Skeletal muscle tissue (tissue), 4 donors: ENCODE measurements around the gene KCTD16. TPM values are rescaled to one million over a fixed set of nuclear protein-coding genes. Genes with fewer than 3 reads are reported as not detected.

ENCODE experiments used
- H3K27ac ChIP-seq: one replicate; pipeline ENCODE4 v1.7.0; 2013; ENCODE audit warnings: mild to moderate bottlenecking, low read depth, low read length, inconsistent platforms
- H3K27me3 ChIP-seq, 3 donors: one replicate each; pipeline ENCODE4 v1.7.0; 2013; ENCODE audit warnings: low read length in 3 of 3; ENCODE audit not compliant: control insufficient read depth in 3 of 3, insufficient read depth in 3 of 3
- H3K36me3 ChIP-seq, 3 donors: one replicate each; pipeline ENCODE4 v1.7.0; 2013; ENCODE audit warnings: low read length in 3 of 3; ENCODE audit not compliant: control insufficient read depth in 3 of 3, insufficient read depth in 3 of 3
- H3K4me1 ChIP-seq, 3 donors: one replicate each; pipeline ENCODE4 v1.7.0; 2013; ENCODE audit warnings: low read length in 3 of 3, mild to moderate bottlenecking in 3 of 3; ENCODE audit not compliant: control insufficient read depth in 3 of 3, insufficient read depth in 3 of 3
- H3K4me3 ChIP-seq, 3 donors: one replicate each; pipeline ENCODE4 v1.7.0; 2013; ENCODE audit warnings: low read length in 3 of 3
- H3K9ac ChIP-seq, 3 donors: one replicate each; pipeline ENCODE4 v1.7.0; 2013; ENCODE audit warnings: low read length in 3 of 3, mild to moderate bottlenecking in 3 of 3, moderate library complexity in 2 of 3, low read depth in 1 of 3
- H3K9me3 ChIP-seq, 3 donors: one replicate each; pipeline ENCODE4 v1.7.0; 2013; ENCODE audit warnings: low read length in 3 of 3; ENCODE audit not compliant: control insufficient read depth in 3 of 3
- total RNA-seq: library from RNA; depleted of rRNA; stranded (reverse); fragments of >200 nt; gene quantifications from one replicate; pipeline ENCODE4 v1.2.3, GENCODE V29; 2014
- donor health status: Osteomylitis.

Gene KCTD16
- total RNA-seq, 1 donor from 2014 or later: under 0.01 TPM

DNA sequence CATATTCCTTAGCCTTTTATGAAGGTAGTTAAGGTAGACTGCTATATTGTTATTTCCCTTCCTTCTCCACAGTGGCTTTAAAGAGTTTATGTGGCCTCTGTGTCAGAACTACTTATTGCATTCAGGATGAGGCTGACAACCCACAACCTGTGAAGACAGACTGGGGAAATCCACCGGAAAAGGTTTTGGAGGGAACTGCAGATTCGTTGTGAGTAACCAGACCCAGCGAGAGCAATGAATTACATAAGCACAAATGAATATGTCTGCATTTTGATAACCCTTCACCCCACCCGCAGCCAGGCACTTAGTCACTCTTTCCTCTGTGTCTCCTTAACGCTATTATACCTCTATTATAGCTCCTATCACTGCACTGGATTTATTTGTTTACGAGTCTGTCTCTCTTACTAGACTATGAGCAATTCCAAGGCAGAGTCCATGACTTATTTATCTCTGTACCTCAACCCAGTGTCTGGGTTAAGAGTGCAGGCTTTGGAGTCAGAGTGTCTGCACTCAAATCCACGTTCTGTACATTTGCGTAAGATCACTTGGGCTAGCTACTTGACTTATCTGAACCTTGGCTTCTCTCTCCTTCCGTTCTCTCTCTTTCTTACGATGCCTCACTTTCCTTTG, 19.2 kb downstream of the KCTD16 start:
- no peak overlapping the region for H3K4me3 ChIP-seq
- no peak overlapping the region for H3K27ac ChIP-seq
- H3K9me3 ChIP-seq: no peaks in the 10 kb centered on the region
- H3K9ac ChIP-seq: no peak overlapping the region
- H3K36me3 ChIP-seq: no peaks in the 10 kb centered on the region
- H3K4me1 ChIP-seq: no peaks in the 10 kb centered on the region
- H3K27me3 ChIP-seq: no peaks in the 10 kb centered on the region

DNA sequence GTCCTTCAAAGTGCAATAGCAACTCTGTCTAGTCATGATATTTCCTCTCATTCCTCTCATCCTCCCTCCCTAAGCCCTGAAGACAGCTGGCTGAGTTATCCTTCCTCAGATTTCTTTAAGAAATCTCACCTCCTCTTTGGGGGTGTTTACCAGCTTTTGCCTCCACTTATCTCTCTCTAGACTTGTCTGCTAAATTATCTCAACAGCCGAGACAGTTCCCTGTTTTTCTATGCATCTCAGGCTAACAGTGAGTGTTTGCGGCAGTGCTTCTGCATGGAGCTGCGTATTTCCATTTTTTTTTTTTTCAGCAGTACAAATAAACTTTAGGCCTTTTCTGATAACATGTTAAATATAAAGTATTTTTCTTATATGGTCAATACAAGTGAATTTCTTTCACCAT, 20.9 kb downstream of the KCTD16 start:
- no peak overlapping the region for H3K4me3 ChIP-seq
- H3K27ac ChIP-seq: no peak overlapping the region
- peaks cover 0 to 3% (median 0%) of the 10 kb centered on the region in 3 donors for H3K27me3 ChIP-seq
- no peak overlapping the region for H3K9ac ChIP-seq
- H3K4me1 ChIP-seq: no peaks in the 10 kb centered on the region
- no peaks in the 10 kb centered on the region for H3K9me3 ChIP-seq
- no peaks in the 10 kb centered on the region for H3K36me3 ChIP-seq

DNA sequence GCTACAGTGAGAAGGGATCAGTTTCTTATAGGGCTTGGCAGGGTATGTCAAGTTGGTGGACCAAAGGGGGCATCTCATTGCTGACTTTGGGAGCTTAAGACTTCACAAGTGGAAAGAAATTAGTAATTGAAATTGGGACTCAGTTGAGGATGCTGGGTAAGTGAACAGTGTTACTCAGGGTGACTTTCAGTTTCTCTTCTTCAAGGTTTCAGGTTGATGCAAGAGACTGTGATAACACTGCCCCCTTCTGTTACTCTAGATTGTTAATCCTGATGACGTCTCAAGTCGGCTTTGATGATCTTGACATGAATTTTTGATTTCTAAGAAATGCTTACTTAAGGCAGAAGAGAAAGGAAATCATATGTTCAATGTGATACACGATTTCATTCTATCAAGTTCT, 21.3 kb downstream of the KCTD16 start:
- no peaks in the 10 kb centered on the region for H3K9me3 ChIP-seq
- no peak overlapping the region for H3K9ac ChIP-seq
- H3K27ac ChIP-seq: no peak overlapping the region
- no peaks in the 10 kb centered on the region for H3K4me1 ChIP-seq
- H3K27me3 ChIP-seq: peaks cover 0 to 3% (median 0%) of the 10 kb centered on the region in 3 donors
- no peak overlapping the region for H3K4me3 ChIP-seq
- no peaks in the 10 kb centered on the region for H3K36me3 ChIP-seq

DNA sequence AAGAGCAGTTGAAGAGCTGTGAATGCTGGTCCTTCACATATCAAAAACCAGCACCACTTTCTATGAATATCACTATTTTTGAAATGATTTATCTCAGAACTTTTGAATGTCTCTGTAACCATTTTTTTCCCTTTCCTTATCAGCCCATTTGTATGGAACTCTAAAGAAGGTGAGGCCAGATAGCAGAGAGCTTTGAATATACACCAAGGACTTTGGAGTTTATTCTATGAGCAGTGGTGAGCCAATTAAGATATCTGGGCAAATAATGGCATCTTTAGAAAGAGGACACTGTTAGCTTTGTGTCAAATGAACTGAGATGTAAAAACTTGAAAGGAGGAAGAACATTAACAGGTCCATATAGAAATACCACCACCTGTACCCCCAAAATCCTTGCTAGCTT, 22.0 kb downstream of the KCTD16 start:
- Histone ChIP-seq H3K9me3 (no peaks in the 10 kb centered on the region), H3K9ac (no peak overlapping the region), H3K36me3 (no peaks in the 10 kb centered on the region), H3K4me1 (no peaks in the 10 kb centered on the region), H3K27ac (no peak overlapping the region), H3K27me3 (peaks cover 0 to 3% (median 0%) of the 10 kb centered on the region in 3 donors), H3K4me3 (no peak overlapping the region)

DNA sequence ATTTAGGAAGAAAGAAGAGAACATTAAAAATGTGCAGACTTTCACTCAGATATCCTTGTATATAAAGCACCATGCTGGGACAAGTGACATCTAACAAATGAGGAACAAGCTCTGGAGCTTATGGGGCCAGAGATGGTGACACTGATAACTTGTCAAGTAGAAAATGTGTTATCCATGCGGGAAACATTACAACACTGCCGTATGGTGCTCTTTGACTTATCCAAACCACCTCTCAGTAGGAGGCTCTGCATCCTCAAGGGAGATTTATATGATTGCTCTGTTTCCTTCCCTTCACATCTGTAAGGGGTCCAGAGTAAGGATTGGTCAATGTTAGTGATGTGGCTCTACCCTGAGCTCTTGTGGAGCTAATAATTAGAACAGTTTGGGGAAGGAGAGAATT, 23.5 kb downstream of the KCTD16 start:
- no peak overlapping the region for H3K27ac ChIP-seq
- H3K9me3 ChIP-seq: no peaks in the 10 kb centered on the region
- no peaks in the 10 kb centered on the region for H3K4me1 ChIP-seq
- H3K36me3 ChIP-seq: no peaks in the 10 kb centered on the region
- no peak overlapping the region for H3K4me3 ChIP-seq
- H3K27me3 ChIP-seq: peaks cover 0 to 3% (median 0%) of the 10 kb centered on the region in 3 donors
- no peak overlapping the region for H3K9ac ChIP-seq

DNA sequence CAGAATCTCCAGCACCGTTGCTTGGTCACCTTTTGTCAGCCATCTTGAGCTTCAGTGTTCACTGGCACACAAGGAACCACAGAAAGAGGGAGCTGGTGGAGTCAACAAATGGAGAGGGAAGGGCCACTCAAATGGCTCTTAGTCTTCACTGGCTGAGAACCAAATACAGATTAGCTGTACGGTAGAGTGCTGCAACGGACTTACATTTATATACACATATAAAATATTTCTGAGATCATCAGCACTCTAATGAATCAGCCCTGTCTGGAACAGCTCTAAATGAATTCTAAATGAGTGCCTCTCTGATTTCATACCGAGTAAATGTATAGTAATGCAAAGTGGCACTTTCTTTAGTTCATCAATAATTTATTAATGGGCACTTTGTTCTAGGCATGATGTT, 24.8 kb downstream of the KCTD16 start:
- H3K9ac ChIP-seq: no peak overlapping the region
- no peak overlapping the region for H3K4me3 ChIP-seq
- H3K27ac ChIP-seq: no peak overlapping the region
- no peaks in the 10 kb centered on the region for H3K36me3 ChIP-seq
- no peaks in the 10 kb centered on the region for H3K9me3 ChIP-seq
- H3K27me3 ChIP-seq: peaks cover 0 to 3% (median 0%) of the 10 kb centered on the region in 3 donors
- no peaks in the 10 kb centered on the region for H3K4me1 ChIP-seq

DNA sequence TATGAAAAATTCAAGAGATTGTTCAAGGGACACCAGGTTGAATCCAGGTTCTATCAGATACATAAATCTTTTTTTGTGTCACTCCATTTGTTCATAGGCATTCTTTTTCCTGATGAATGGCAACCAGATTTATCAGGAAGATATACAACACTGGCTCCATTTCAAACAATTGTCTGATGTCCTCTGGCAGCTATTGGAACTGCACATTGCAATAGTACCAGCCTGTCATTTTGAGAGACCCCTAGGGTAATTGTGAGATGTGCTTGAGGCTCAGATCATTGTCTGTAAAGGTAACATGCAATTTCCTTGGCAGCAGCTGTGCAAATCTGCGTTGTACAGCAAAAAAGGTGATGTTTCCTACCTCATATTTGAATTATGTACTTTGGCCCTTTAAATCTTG, 25.9 kb downstream of the KCTD16 start:
- H3K9me3 ChIP-seq: no peaks in the 10 kb centered on the region
- no peak overlapping the region for H3K9ac ChIP-seq
- H3K4me1 ChIP-seq: peaks cover 0 to 2% (median under 1%) of the 10 kb centered on the region in 3 donors
- H3K27me3 ChIP-seq: peaks cover 0 to 4% (median 3%) of the 10 kb centered on the region in 3 donors
- no peak overlapping the region for H3K27ac ChIP-seq
- no peaks in the 10 kb centered on the region for H3K36me3 ChIP-seq
- no peak overlapping the region for H3K4me3 ChIP-seq

DNA sequence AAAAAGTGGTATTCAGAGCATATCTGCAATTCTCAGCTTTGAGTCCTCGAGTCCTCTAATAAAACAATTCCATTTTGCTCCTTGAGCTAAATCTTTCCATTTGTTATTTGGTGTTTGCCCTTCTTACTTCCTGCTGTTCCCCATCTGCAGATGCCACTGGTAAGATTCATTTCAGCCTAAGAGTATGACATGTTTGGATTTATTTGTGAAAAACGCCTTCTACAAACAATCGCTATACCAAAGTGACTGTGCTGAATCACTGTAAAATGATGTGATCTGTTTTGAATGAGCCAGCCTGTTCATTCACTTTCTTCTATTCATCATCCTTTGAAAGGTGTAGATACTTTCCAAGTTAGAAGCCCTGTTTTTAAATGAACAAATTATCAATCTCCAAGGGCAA, 27.7 kb downstream of the KCTD16 start:
- peaks cover 0 to 7% (median 4%) of the 10 kb centered on the region in 3 donors for H3K4me1 ChIP-seq
- no peaks in the 10 kb centered on the region for H3K9me3 ChIP-seq
- no peaks in the 10 kb centered on the region for H3K36me3 ChIP-seq
- no peak overlapping the region for H3K9ac ChIP-seq
- peaks cover 0 to 4% (median 3%) of the 10 kb centered on the region in 3 donors for H3K27me3 ChIP-seq
- no peak overlapping the region for H3K4me3 ChIP-seq
- no peak overlapping the region for H3K27ac ChIP-seq

DNA sequence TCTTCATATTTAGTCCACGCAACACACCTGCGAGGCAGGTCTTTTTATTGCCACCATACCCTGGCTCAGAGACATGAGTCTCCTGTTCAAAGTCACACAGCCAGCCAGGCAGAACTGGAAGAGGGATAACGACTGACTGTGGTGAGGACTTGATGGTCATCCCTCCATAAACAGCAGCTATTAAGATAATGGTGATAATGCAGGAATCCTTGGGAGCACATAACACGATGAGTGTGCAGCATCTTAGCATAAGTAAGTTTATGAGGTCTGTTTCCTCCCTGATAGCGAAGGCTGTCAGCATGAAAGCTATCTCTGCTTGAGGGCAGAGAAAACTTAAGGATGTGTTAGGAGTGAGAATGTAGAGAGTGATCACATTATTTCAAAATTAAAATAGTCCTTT, 30.9 kb downstream of the KCTD16 start:
- Histone ChIP-seq H3K27me3 (peaks cover 5 to 12% (median 10%) of the 10 kb centered on the region in 3 donors), H3K36me3 (no peaks in the 10 kb centered on the region), H3K27ac (no peak overlapping the region), H3K4me3 (no peak overlapping the region), H3K9me3 (no peaks in the 10 kb centered on the region), H3K4me1 (peaks cover 4 to 13% (median 7%) of the 10 kb centered on the region in 3 donors), H3K9ac (no peak overlapping the region)

DNA sequence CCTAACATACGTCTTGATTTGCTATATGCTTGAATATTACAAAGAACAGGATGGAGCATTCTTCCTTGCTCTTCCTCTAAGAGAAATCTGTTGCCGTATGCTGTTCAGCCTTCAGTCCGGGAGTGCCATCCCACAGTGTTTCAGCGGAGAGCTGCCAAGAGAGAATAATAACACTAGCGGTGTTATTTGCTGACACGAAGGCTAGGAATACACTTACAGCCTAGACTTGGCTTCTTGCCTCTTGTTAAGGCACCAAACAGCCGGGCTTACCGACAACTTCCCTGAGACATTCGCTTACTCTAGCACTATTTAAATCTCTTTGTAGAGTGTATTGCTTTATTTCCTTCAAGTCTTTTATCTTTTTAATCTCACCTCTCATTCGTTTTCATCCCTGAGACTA, 31.4 kb downstream of the KCTD16 start:
- Histone ChIP-seq H3K9ac (no peak overlapping the region), H3K4me3 (no peak overlapping the region), H3K4me1 (peaks cover 4 to 13% (median 7%) of the 10 kb centered on the region in 3 donors), H3K27me3 (peaks cover 9 to 17% (median 15%) of the 10 kb centered on the region in 3 donors), H3K9me3 (no peaks in the 10 kb centered on the region), H3K36me3 (no peaks in the 10 kb centered on the region), H3K27ac (peak overlapping the region; percentile 26)
